CD4-positive, alpha-beta T cell treated with Interleukin-17A for 1 hour (primary cell): ENCODE results near the gene GNG13.
"Not testable (repeated sequence)": the region's sequence is repeated elsewhere in the genome, so short reads cannot be mapped to it uniquely, and the experiment has no call there.

Experiments used
- DNase-seq: peaks from one replicate; pipeline ENCODE4 v3.0.0-alpha.2; 2020

GNG13 gene

GRCh38 chr16:776298-776697 is 24.2 kb downstream of the GNG13 start:
- DNase-seq = not testable (repeated sequence)

- no peak for DNase-seq
These were observed 25.2 kb downstream of the GNG13 start for GRCh38 chr16:775236-775796.

- DNase-seq = no peak
These were observed 26.2 kb downstream of the GNG13 start for GRCh38 chr16:774086-775001.

GRCh38 chr16:772959-773358 is 27.6 kb downstream of the GNG13 start:
- no peak for DNase-seq

- DNase-seq = no peak
These were observed 30.1 kb downstream of the GNG13 start for GRCh38 chr16:770411-770810.

GRCh38 chr16:769934-770333 is 30.6 kb downstream of the GNG13 start:
- DNase-seq = no peak

- DNase-seq = no peak
These were observed 31.2 kb downstream of the GNG13 start for GRCh38 chr16:769184-769784.

GRCh38 chr16:768428-768827 is 32.1 kb downstream of the GNG13 start:
- no peak for DNase-seq

- no peak for DNase-seq
These were observed 32.7 kb downstream of the GNG13 start for GRCh38 chr16:767743-768235.

GRCh38 chr16:766820-767640 is 33.5 kb downstream of the GNG13 start:
- DNase-seq = no peak

- no peak for DNase-seq
These were observed 34.3 kb downstream of the GNG13 start for GRCh38 chr16:766008-766819.

- no peak for DNase-seq
These were observed 35.1 kb downstream of the GNG13 start for GRCh38 chr16:765488-765865.

GRCh38 chr16:764848-765487 is 35.6 kb downstream of the GNG13 start:
- DNase-seq = no peak

GRCh38 chr16:764184-764750 is 36.3 kb downstream of the GNG13 start:
- DNase-seq = no peak

GRCh38 chr16:763369-764183 is 37.0 kb downstream of the GNG13 start:
- DNase-seq = no peak

- DNase-seq = no peak
These were observed 37.8 kb downstream of the GNG13 start for GRCh38 chr16:762595-763268.

GRCh38 chr16:761625-762513 is 38.7 kb downstream of the GNG13 start:
- no peak for DNase-seq

- no peak for DNase-seq
These were observed 39.8 kb downstream of the GNG13 start, which contains the start of gene MSLN for GRCh38 chr16:760545-761343. Gene MSLN (plus strand): TSS chr16:760734. CDS start chr16:762681, 1,947 bp downstream.
